Dedifferentiated amniotic fluid mesenchymal stem cell (primary cell): Measurements from ENCODE around the gene TCOF1.
"Not testable (repeated sequence)": the region's sequence is repeated elsewhere in the genome, so short reads cannot be mapped to it uniquely, and the experiment has no call there.

Source experiments
- DNase-seq: peaks from one replicate; pipeline ENCODE4 v3.0.0-alpha.2; 2016; ENCODE audit errors: extremely low spot score

The TCOF1 gene

DNA sequence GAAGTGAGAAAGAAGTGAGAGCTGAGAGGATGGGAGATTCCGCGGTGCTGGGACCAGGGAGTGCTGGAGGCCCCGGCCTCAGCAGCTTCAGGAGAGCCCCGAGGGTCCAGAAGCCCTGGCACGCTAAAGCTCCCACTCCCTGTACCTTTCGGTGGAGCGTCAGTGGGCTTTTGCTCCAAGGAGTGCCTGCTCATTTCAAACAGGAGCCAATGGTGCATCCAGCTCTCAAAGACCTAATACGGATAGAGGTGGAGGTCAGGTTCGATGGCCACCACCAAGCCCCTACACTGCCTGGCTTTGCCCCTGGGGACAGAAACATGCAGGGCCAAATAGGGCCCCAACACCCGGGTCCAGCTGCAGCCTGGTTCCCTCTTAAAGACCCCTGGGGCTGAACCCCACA is 47.0 kb downstream of the TCOF1 start:
- no peak for DNase-seq

DNA sequence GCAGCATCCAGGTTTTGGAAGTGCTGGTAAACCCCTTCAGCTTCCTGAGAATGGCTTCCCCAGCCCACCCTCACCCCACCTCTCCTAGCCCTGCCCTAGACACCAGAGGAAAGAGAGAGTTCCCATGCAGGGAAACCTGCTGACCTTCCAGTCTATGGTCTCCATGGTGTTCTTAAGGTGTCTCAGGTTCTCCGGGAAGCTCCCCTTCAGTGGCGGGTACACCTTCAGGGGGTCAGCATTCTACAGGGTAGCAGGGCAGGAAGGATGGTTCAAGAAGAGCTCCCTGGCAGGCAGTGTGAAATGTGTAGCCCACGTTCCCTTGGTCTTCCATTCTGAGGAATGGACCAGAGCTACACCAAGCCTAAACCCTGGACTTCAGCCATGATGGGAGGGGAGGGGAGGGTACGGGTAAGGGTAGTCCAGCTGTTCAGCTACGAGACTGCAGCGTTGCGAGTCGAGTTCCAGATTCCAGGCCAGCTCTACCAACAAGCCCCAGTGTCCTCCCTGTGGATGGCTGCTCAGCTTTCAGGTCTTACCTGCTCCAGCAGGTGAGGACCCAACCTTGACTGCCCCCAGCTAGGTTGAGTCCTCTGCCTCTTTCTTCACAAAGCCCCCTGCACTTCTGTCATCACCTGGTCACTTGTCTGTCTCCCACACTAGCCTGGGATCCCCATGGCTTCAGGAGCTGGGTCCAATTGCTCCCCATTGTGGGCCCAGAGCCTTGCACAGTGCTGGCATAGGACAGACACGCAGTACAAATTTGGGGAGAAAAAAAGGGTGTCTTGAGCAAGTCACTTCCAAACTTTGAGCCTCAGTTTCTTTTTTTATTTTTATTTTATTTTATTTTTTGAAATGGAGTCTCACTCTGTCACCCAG is 47.7 kb downstream of the TCOF1 start:
- DNase-seq: no peak

DNA sequence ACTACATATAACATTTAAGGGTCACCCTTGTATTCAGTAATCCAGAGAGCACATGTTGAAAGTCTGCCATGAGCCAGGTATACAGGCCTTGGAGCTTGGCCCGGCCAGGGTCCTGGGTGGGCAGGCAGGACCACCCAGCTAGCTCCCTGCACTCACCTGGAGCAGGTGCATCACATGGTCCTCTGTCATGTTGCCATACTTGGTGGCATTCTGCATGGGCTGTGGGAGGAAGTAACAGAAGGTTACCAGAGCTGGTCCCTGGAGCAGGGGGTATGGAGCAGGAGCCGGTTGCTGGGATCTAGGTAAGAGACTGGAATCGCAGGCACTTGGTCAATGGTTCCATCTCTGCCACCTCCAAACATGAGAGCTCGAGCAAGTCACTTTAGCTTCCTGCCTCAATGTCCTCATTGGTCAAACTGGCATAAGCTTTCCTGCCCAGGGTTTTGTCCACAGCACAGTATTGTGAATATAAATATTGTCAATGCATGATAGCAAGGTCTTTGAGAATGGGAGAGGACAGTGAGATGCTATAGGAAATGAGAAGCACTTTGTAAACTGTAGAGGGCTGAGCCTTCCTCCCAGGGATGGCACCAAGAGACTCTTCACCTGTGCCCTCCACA is 48.7 kb downstream of the TCOF1 start:
- DNase-seq: no peak

DNA sequence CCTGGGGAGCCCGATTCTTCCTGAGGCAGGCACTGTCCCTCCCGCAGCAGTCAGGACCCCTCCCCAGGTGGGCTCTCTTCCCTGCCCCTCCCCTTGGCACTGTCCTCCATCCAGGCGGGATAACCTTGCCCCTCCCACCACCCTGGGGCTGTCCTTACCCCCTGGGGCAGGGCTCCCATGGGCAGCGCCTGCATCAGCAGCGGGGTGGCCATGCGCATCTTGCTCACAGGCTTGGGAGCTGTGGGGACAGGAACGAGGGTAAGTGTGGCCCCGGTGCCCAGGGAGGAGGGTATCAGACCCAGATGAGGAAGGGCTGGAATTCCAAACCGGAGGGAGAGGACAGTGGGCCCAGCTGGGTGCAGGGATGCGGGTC is 49.2 kb downstream of the TCOF1 start:
- DNase-seq: no peak

DNA sequence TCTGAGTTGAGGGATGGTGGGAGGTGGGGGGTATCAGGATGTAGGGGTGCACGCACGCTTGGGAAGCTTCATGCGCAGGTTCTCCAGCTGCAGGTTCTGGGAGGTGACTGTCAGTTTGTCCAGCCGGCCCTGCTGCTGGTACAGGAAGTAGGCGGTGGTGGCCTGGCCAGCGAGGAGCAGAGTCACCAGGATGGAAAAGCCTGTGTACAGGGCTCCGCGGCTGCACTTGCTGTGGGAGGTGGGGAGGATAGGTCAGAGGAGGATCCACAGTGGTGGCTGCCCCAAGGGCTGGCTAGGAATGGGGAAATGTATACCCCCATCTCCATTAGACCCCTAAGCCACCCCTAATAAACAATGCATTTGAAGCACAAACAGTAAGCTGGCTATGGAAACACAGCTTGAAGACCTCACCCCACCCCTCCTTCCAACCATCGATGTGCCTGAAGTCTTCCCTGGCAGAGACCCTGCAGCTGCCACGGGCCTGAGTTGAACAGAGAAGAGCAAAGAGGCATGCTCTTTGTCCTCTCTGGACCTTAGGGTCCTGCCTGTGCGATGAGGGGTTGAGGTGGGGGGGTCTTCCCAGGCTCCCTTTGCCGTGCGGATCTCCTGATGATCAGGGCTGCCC is 49.7 kb downstream of the TCOF1 start:
- no peak for DNase-seq

DNA sequence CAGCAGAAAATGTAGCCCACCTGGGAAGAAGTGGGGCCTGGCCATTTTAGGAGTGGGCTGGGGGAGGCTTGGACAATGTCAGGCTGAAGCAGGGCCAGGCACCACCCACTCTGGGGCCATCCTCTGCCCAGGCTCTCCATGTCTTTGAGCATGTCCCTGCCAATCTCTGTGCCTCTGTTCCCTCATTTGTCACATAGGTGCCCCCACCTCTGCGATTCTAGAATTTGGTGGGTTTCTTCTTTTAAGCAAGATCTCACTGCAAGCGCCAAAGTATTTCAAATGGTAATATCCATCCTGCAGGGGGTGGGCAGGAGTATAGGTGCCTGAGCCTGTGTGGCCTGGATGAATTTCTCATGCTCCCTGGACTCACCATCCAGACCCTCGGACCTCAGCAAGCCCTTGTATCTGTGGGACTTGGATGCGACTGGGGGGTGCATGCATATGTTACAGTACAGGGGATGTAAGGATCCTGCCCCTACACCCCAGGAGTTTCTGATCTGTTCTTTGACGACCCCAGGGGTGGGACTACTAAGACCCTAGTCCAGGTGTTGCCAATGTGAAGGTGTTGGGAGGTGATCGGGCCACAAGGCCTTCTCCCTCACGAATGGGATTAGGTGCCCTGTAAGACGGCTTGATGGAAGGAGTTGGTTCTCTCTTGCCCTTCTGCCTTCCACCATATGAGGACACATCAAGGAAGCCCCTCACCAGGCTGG is 50.9 kb downstream of the TCOF1 start:
- DNase-seq: no peak

DNA sequence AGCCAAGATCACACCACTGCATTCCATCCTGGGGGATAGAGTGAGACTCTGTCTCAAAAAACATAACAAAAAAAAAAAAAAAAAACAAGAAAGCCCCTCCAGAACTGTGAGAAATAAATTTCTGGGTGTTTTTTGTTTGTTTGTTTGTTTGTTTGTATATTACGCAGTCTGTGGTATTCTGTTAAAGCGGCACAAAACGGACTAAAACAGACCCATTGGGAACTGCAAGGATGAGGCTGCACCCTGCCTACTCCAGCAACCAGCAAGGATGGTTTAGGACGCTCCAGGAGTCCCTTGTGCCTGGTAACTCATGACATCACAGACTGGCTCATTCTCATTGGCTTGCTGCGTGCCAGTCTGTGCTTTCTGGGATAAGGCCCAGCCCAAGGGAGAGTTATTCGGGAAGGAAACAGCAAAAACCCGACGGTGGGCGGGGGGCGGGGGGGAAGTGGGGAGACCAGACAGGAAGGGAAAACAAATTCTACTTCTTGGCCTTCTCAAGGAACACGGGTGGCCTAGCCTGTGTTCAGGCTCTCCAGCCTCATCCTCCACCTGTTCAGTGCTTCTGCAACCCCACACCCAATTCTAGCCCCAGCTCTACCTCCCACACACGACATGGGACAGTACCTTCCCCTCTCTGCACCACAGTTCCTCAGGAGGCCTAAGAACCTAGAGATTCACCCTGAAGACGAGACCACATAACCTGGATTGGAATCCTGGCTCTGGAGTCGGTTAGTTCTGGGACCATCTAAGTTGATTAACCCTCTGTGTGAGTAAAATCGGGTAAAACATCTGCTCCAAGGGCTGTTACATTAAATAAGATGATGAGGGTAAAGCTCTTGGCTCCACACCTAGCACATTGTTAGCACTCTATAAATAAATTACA is 52.4 kb downstream of the TCOF1 start:
- DNase-seq: peak; percentile 90

DNA sequence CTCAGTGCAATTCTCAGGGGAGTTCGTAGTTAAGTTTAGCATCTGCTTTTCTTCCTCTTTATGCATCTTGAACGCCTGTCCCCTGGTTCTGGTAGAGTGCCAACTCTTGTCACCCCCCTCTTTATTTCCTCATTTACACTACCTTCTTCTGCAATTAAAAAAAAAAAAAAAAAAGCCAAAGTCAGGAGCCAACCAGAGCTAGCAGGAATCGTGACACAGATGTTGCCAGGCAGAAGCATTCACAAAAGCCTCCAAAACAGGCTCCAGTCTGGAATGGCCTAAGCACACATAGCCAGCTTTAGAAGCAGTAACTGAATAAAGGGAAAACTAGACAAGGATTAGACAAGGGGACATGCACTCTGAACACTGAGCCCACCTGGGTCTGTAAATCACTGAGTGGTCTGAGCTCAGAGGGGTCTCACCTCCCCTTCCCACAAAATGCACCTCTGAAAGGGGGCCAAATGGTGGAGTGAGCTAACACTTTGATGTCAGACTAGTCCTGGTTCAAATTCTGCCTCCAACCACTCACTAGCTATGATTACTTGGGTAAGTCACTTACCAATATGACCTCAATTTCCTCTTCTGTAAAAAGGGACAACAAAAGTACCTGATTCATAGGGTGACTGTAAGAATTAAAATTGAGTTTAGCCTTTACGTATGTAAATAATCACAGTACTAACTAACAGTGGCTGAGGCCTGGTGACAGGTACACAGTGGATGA is 53.2 kb downstream of the TCOF1 start:
- peak; percentile 82 for DNase-seq

DNA sequence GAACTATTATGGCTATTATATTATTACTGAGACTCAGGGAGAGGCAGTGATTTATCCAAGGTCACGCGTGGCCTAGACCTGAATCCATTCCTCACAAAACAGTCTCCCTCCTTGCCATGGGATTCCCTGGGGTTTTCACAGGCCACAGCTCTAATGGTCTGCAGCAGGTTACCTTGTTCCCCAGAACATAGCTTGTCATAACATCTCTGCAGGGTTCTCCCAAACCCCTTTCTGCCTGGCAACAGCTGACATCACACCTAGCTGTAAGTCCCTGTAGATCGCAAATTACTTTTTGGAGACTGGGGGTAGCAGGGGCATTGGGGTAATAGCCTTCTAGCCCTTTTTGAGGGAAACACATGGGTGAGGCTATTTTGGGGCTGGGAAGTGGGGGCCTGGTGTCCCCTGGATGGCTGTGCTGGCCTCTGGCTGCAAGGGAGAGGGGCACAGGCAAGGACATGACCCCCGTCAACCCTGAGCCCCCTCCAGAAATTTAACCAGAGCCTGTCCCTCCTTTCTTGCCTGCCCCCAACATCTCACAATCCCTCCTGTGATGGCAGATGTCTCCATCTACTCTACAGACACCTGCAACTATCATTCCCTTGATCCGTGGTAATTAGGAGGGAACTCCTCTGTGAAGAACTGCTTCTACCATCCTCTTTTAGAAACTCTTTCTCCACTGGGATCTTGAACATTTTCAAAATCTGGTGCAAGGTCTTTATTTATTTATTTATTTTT is 53.9 kb downstream of the TCOF1 start:
- DNase-seq: peak; percentile 5

DNA sequence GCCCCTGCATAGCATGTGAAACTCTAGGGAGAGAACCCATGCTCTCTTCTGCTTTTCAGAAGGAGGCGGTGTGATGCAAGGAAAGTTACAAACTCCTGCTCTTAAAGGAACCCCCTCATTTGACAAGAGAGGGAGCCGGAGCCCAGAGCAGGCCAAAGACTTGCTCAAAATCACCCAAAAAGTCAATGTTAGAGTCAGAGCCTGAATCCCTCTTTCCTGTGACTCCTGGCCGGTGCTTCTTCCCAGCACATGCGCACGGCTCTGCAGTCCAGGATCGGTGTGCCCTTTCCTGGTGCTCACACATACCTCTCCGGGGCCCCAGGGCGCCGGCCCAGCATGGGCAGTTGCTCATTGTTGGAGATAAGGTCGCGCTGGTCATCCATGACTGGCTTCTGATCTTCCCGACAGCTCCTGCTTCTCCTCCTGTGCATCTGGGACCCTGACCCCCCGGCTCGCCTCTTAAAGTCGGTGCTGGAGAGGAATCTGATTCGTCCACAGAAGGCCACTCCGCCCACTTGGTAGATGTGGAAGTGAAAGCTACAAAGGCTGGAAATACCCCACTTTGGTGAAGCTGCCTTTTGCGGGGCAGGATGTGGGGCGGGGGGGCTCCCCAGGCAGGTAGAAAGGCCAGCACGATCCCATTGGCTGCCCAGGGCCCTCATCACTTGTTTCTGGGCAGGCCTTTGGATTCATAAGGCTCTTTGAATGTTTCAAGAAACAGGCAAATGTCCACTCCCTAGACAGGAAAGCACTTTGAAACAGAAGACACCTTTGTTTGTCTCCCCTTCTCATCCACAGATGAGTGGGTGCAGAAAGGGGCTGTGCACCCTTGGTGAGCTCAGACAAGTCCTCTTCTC is 55.0 kb downstream of the TCOF1 start, which contains the start of gene CD74:
Gene CD74, minus strand, starts transcription at position 592 of the 857 bp plus-strand sequence. Its CDS starts 161 bp downstream, at position 431.
- no peak for DNase-seq

DNA sequence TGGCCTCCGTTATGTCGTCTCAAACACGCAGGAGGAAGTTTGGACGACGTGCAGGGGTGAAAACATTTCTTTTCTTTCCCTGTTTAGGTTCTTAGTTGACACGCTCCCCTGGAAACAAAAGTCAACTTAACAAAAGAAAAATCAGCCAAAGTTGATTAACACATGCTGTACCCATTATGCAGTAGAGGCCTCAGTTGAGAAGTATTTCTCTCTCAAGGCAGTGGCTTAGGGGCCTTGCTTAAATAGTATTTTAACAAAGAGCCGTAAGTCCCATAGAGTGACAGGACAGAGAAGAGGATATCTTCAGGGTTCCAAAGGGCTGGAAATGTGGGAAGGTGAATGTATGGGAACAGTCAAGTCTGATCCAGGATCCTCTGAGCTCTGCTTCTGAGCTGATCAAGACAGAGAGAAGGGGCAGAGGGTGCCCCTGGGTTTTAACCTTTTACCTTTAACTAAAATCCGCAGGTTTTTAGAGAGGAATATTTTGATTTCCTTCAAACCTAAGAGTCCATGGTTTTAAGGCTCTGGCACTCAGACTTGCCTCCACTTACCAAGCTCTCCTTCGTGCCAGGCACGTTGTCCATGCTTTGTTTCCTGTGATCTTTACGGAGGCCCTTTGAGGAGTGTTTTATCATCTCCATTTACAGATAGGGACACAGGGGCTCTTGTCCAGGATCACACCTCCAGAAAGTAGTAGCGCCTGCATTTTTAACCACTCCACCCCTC is 55.8 kb downstream of the TCOF1 start:
- no peak for DNase-seq

DNA sequence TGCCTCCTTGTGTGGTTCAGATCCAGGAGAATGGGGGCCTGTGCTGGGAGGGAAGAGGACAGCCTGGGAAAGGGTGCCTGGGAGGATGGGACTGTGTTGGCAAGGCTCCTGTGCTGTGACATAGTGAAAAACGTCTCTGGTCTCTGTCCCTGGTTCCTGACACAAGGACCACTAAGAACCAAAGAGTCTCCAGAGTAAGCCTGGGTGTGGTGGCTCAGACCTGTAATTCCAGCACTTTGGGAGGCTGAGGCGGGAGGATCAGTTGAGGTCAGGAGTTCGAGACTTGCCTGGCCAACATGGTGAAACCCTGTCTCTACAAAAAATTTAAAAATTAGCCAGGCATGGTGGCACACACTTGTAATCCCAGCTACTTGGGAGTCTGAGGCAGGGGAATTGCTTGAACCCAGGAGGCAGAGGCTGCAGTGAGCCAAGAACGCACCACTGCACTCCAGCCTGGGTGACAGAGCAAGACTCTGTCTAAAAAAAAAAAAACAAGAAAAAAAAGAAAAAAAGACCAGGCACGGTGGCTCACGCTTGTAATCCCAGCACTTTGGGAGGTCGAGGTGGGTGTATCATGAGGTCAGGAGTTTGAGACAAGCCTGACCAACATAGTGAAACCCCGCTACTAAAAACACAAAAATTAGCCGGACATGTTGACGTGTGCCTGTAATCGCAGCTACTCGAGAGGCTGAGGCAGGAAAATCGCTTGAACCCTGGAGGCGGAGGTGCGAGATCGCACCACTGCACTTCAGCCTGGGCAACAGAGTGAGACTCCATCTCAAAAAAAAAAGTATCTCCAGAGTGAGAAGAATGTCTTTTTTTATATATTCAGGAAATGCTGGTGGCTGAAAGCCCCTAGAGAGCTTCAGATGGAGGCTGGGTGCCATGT is 56.6 kb downstream of the TCOF1 start:
- DNase-seq: not testable (repeated sequence)

DNA sequence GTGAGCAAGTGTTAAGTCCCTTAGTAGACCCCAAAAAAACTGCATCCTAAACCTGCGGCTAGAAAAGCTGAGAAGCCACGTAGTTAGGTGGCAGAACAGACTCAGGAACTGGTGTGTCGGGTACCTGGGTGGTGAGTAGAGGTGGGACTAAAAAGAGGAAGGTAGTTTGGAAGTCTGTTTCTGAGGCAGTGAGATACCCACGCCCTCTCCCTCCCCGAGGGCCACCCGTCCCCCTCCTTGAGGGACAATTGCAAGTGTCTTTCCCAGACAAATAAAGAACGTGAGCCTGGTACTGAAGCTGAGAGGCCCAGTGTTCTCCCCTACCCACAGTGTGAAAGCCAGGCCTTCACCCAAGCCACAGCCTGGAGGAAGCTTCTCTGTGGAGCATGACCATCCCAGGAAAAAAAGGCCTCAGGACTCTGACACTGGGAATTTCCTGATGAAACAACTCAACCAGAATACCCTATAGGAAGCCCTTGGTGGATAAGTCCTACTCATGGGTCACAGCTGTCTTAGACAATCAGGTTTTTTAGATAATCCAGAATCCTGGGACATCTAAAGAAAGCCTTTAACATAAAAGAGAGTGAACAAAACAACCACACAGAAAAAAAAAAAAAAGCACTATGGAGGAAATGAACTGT is 62.3 kb downstream of the TCOF1 start:
- DNase-seq: no peak

DNA sequence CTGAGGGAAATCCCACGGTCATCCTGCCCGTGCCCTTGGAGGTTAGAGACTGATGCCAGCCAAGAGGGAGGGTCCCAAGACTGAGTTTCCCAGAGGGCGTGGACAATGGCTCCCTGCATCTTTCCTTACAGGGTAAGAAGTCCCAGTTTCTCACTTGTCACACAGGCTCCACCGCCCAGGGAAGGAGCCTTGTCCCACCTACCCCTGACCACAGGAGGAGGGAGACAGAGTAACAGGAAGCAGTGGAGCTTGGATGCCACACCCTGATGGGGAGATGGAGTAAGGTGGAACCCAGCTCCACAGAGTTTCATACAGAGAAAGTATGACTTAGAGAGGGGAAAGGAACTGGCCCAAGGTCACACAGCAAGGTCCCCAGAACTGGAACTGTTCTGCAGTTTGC is 64.6 kb downstream of the TCOF1 start:
- no peak for DNase-seq

DNA sequence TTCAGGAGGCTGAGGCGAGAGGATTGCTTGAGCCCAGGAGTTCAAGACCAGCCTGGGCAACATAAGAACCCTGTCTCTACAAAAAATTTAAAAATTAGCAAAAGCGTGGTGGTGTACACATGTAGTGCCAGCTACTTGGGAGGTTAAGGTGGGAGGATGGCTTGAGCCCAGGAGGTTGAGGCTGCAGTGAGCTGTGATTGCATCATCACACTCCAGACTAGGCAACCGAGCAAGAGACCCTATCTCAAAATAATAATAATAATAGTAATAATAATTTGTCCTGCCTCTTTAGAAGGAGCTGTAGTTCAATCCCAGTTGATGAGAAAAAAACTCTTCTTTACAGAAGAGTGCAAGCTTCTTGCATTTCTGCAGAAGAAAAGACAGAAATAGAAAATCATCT is 65.3 kb downstream of the TCOF1 start:
- no peak for DNase-seq

DNA sequence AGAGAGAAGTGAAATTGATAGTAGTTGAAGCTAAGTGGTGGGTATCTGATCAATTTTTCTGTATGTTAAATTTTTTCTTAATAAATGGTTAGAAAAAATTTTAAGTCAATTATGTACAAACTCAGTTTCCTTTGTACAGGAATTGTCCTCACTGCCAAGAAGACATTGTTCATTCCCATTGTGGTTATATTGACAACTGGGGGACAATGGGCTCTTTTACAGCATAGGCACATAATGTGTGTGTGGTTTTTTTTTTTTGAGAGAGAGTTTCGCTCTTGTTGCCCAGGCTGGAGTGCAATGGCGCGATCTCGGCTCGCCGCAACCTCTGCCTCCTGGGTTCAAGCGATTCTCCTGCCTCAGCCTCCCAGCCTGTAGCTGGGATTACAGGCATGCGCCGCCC is 68.7 kb downstream of the TCOF1 start:
- not testable (repeated sequence) for DNase-seq
